GM10847 (cell line): ENCODE measurements around the gene RUNX3.

Experiments used
- POLR2A ChIP-seq: IDR thresholded peaks from 2 replicates; pipeline ENCODE4 v1.6.1; 2011; ENCODE audit not compliant: insufficient read length; ENCODE audit errors: extremely low read depth

Gene RUNX3

GRCh38 chr1:24927988-24928688 is 1.9 kb downstream of the RUNX3 start:
- TF ChIP-seq POLR2A: no peak

- TF ChIP-seq POLR2A: no peak
These were observed 2.6 kb downstream of the RUNX3 start for GRCh38 chr1:24927473-24927872.

GRCh38 chr1:24926563-24927249 is 3.4 kb downstream of the RUNX3 start:
- TF ChIP-seq POLR2A: no peak

GRCh38 chr1:24925963-24926362 is 4.1 kb downstream of the RUNX3 start:
- no peak for TF ChIP-seq POLR2A

- TF ChIP-seq POLR2A: no peak
These were observed 4.8 kb downstream of the RUNX3 start for GRCh38 chr1:24925082-24925779.

GRCh38 chr1:24923485-24924113 is 6.5 kb downstream of the RUNX3 start:
- TF ChIP-seq POLR2A: no peak

- no peak for TF ChIP-seq POLR2A
These were observed 8.0 kb downstream of the RUNX3 start for GRCh38 chr1:24921938-24922662.

GRCh38 chr1:24921412-24921811 is 8.7 kb downstream of the RUNX3 start:
- no peak for TF ChIP-seq POLR2A

GRCh38 chr1:24920533-24920925 is 9.5 kb downstream of the RUNX3 start:
- no peak for TF ChIP-seq POLR2A

GRCh38 chr1:24919791-24920532 is 10.1 kb downstream of the RUNX3 start:
- no peak for TF ChIP-seq POLR2A

- no peak for TF ChIP-seq POLR2A
These were observed 11.0 kb downstream of the RUNX3 start for GRCh38 chr1:24918995-24919605.

GRCh38 chr1:24918370-24918769 is 11.7 kb downstream of the RUNX3 start:
- TF ChIP-seq POLR2A: no peak

GRCh38 chr1:24917327-24918074 is 12.6 kb downstream of the RUNX3 start:
- no peak for TF ChIP-seq POLR2A

GRCh38 chr1:24915816-24916602 is 14.1 kb downstream of the RUNX3 start:
- TF ChIP-seq POLR2A: no peak
